HG02678 (cell line): ENCODE results near the gene HIVEP3.

Source experiments
- ATAC-seq: cut with Tn5 transposase; IDR thresholded peaks from one replicate; pipeline ENCODE4 v1.9.1; 2021; ENCODE audit warnings: mild to moderate bottlenecking, moderate library complexity; ENCODE audit not compliant: unreplicated experiment

The HIVEP3 gene

GRCh38 chr1:41816061-41816460, 102.7 kb downstream of the HIVEP3 start:
- ATAC-seq: no peak

- ATAC-seq: no peak
Observed at GRCh38 chr1:41813755-41814745, 104.7 kb downstream of the HIVEP3 start.

GRCh38 chr1:41813226-41813625, 105.5 kb downstream of the HIVEP3 start:
- ATAC-seq: no peak

- ATAC-seq: no peak
Observed at GRCh38 chr1:41812453-41812852, 106.3 kb downstream of the HIVEP3 start.

- no peak for ATAC-seq
Observed at GRCh38 chr1:41812051-41812450, 106.7 kb downstream of the HIVEP3 start.

- no peak for ATAC-seq
Observed at GRCh38 chr1:41811051-41811795, 107.5 kb downstream of the HIVEP3 start.

- ATAC-seq: no peak
Observed at GRCh38 chr1:41810446-41810845, 108.3 kb downstream of the HIVEP3 start.

GRCh38 chr1:41809692-41810091, 109.0 kb downstream of the HIVEP3 start:
- no peak for ATAC-seq

GRCh38 chr1:41807390-41807789, 111.3 kb downstream of the HIVEP3 start:
- ATAC-seq: no peak

GRCh38 chr1:41806472-41807155, 112.1 kb downstream of the HIVEP3 start:
- no peak for ATAC-seq

- ATAC-seq: no peak
Observed at GRCh38 chr1:41805771-41806471, 112.8 kb downstream of the HIVEP3 start.

GRCh38 chr1:41804176-41804575, 114.5 kb downstream of the HIVEP3 start:
- ATAC-seq: no peak

- ATAC-seq: no peak
Observed at GRCh38 chr1:41803656-41804055, 115.1 kb downstream of the HIVEP3 start.

- peak; percentile 50 for ATAC-seq
Observed at GRCh38 chr1:41802532-41803501, 115.9 kb downstream of the HIVEP3 start.

- peak; percentile 60 for ATAC-seq
Observed at GRCh38 chr1:41800311-41800829, 118.4 kb downstream of the HIVEP3 start.

GRCh38 chr1:41799723-41800122, 119.0 kb downstream of the HIVEP3 start:
- ATAC-seq: no peak

- no peak for ATAC-seq
Observed at GRCh38 chr1:41799205-41799604, 119.5 kb downstream of the HIVEP3 start.

- no peak for ATAC-seq
Observed at GRCh38 chr1:41795205-41795762, 123.4 kb downstream of the HIVEP3 start.

GRCh38 chr1:41794031-41794430, 124.7 kb downstream of the HIVEP3 start:
- ATAC-seq: no peak
